ENCODE measurements around the gene MAFG.

- no peak for TF ChIP-seq POLR2AphosphoS5 (IDR thresholded peaks at IDR 0.05; ENCODE audit: insufficient read depth, low read depth, low read length)
- no peak for TF ChIP-seq JUN (IDR thresholded peaks at IDR 0.05; ENCODE audit: borderline replicate concordance, insufficient read depth, insufficient read length, low read depth)
- no peak for TF ChIP-seq FOS (IDR thresholded peaks at IDR 0.05; ENCODE audit: borderline replicate concordance, insufficient read depth, low read length)
- TF ChIP-seq CTCF (IDR thresholded peaks at IDR 0.05; ENCODE audit: extremely low read depth in 1 of 2, insufficient read depth in 1 of 2, low read depth in 1 of 2, low read length in 2 of 2), result no peak
- TF ChIP-seq POLR2A (IDR thresholded peaks at IDR 0.05; ENCODE audit: low read depth, low read length), result no peak
- TF ChIP-seq MAX (IDR thresholded peaks at IDR 0.05; ENCODE audit: insufficient read depth, insufficient read length), result no peak
Measured at GRCh38 chr17:81952792-81953228, 25.3 kb upstream of the MAFG start.

All from endothelial cell of umbilical vein (primary cell).